Measurements from ENCODE around the gene IFI16. TPM values are rescaled to one million over a fixed set of nuclear protein-coding genes. Genes with fewer than 3 reads are reported as not detected.
A peak's percentile ranks its signal among the peaks of the same experiment; 100 is the strongest.
"Not testable (repeated sequence)": the region's sequence is repeated elsewhere in the genome, so short reads cannot be mapped to it uniquely, and the experiment has no call there.

IFI16 gene
- total RNA-seq, 4 donors from 2014 or later: 47.0 to 72.0 (median 50.8) TPM

GRCh38 chr1:159008744-159009188 lies 941 bp upstream of the IFI16 start:
- TF ChIP-seq, protein P1, sequence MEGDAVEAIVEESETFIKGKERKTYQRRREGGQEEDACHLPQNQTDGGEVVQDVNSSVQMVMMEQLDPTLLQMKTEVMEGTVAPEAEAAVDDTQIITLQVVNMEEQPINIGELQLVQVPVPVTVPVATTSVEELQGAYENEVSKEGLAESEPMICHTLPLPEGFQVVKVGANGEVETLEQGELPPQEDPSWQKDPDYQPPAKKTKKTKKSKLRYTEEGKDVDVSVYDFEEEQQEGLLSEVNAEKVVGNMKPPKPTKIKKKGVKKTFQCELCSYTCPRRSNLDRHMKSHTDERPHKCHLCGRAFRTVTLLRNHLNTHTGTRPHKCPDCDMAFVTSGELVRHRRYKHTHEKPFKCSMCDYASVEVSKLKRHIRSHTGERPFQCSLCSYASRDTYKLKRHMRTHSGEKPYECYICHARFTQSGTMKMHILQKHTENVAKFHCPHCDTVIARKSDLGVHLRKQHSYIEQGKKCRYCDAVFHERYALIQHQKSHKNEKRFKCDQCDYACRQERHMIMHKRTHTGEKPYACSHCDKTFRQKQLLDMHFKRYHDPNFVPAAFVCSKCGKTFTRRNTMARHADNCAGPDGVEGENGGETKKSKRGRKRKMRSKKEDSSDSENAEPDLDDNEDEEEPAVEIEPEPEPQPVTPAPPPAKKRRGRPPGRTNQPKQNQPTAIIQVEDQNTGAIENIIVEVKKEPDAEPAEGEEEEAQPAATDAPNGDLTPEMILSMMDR (IDR thresholded peaks at IDR 0.05): no peak
- TF ChIP-seq POLR2A (IDR thresholded peaks at IDR 0.05): no peak
- 45 to 51% methylated on average over 4 of the region's 4 CpGs for WGBS, 2 donors
- no peak overlapping the region for H3K4me3 ChIP-seq (ENCODE audit: low read depth, poor library complexity, severe bottlenecking)
- intact Hi-C loops (cut with DNase I; ENCODE audit: low total_unique reads): no loop called here
- peak in 1 of 2 donors; percentile 29 for DNase-seq (ENCODE audit: low spot score in 2 of 2)

DNA sequence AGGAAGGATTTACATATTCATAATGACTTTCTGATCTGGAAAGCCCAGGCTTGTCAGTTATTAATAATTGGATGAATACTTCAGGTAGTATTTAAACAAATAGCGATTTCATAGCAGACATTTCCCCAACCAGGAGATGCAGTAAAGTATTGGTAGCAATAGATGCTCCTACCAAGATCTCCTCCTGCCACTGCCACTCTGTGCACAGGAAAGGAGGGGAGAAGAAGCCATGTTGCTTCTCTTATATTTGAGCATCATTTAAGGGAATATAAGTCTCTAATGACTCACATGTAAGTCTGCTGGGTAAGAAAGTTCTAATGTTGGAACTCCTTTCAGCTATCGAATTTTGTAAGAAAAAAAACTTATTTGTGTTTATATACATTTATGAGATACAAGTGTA lies 420 bp upstream of the IFI16 start:
- DNase-seq (ENCODE audit: low spot score in 2 of 2): no peak
- 24 to 42% methylated on average over 2 of the region's 2 CpGs for WGBS, 2 donors
- no peak overlapping the region for H3K4me3 ChIP-seq (ENCODE audit: low read depth, poor library complexity, severe bottlenecking)
- intact Hi-C loops (cut with DNase I; ENCODE audit: low total_unique reads): no loop called here
- TF ChIP-seq POLR2A (IDR thresholded peaks at IDR 0.05): no peak
- TF ChIP-seq, protein P1 (IDR thresholded peaks at IDR 0.05): no peak

- peak overlapping the region; percentile 23 for H3K4me3 ChIP-seq (ENCODE audit: low read depth, poor library complexity, severe bottlenecking)
- TF ChIP-seq POLR2A (IDR thresholded peaks at IDR 0.05): no peak
- TF ChIP-seq, protein P1 (IDR thresholded peaks at IDR 0.05): no peak
- intact Hi-C loops (cut with DNase I; ENCODE audit: low total_unique reads): no loop called here
- no peak for DNase-seq (ENCODE audit: low spot score in 2 of 2)
- WGBS, 2 donors: 1 to 2% methylated on average over 5 of the region's 5 CpGs
Observed at GRCh38 chr1:159010391-159010790, 684 bp downstream of the IFI16 start.

GRCh38 chr1:159011001-159011400 lies 1.3 kb downstream of the IFI16 start:
- WGBS, 2 donors: 3 to 8% methylated on average over 9 of the region's 9 CpGs
- DNase-seq (ENCODE audit: low spot score in 2 of 2); intact Hi-C loops (cut with DNase I; ENCODE audit: low total_unique reads): not testable (repeated sequence)
- H3K4me3 ChIP-seq (ENCODE audit: low read depth, poor library complexity, severe bottlenecking): peak overlapping the region; percentile 23

DNA sequence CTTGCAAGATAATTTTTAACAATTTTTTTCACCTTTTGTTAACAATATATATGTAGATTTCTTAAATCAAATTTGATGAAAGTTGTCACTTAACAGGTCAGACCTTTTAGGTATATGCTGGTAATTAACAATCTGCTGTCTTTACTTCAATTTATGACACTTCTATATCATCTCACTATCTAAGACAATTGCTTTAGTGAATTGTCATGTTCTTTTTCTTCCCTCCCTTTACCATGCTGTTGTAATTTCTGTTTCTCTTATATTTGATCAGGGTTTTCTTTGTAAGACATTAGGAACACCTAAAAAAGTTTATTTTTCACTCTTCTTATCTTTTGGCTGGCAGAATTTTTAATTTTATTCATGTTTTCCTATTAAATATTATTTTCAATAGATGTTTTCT lies 2.0 kb downstream of the IFI16 start:
- no peak for DNase-seq (ENCODE audit: low spot score in 2 of 2)
- TF ChIP-seq POLR2A (IDR thresholded peaks at IDR 0.05): no peak
- TF ChIP-seq, protein P1 (IDR thresholded peaks at IDR 0.05): no peak
- no peak overlapping the region for H3K4me3 ChIP-seq (ENCODE audit: low read depth, poor library complexity, severe bottlenecking)
- intact Hi-C loops (cut with DNase I; ENCODE audit: low total_unique reads): no loop called here

GRCh38 chr1:159012495-159012894 lies 2.8 kb downstream of the IFI16 start:
- DNase-seq (ENCODE audit: low spot score in 2 of 2): peak in 1 of 2 donors; percentile 42
- WGBS, 2 donors: 7 to 9% methylated on average over 6 of the region's 6 CpGs
- H3K4me3 ChIP-seq (ENCODE audit: low read depth, poor library complexity, severe bottlenecking): no peak overlapping the region
- no peak for TF ChIP-seq POLR2A (IDR thresholded peaks at IDR 0.05)
- TF ChIP-seq, protein P1 (IDR thresholded peaks at IDR 0.05): no peak
- intact Hi-C loops (cut with DNase I; ENCODE audit: low total_unique reads): no loop called here
